T-helper 1 cell treated with Interleukin-12 subunit alpha and Interleukin-12 subunit beta and Interleukin-4 antibody, amounts not matched to agents 30 μg/mL and 1 μg/mL, for 36 hours (primary cell): Measurements from ENCODE around the gene HAUS7.

Experiments
- H3K27ac Mint-ChIP-seq: one replicate; pipeline ENCODE4 v1.8.0; 2021; ENCODE audit warnings: mild to moderate bottlenecking, mixed read lengths
- H3K27me3 Mint-ChIP-seq: one replicate; pipeline ENCODE4 v1.8.0; 2021; ENCODE audit warnings: low read depth, mixed read lengths
- H3K36me3 Mint-ChIP-seq: one replicate; pipeline ENCODE4 v1.8.0; 2021; ENCODE audit warnings: low read depth, mixed read lengths
- H3K4me1 Mint-ChIP-seq: one replicate; pipeline ENCODE4 v1.8.0; 2021; ENCODE audit warnings: low read depth, mixed read lengths
- H3K4me3 Mint-ChIP-seq: one replicate; pipeline ENCODE4 v1.8.0; 2021; ENCODE audit warnings: mild to moderate bottlenecking, moderate library complexity, mixed read lengths
- H3K9me3 Mint-ChIP-seq: one replicate; pipeline ENCODE4 v1.8.0; 2021; ENCODE audit warnings: mixed read lengths

Gene HAUS7

DNA sequence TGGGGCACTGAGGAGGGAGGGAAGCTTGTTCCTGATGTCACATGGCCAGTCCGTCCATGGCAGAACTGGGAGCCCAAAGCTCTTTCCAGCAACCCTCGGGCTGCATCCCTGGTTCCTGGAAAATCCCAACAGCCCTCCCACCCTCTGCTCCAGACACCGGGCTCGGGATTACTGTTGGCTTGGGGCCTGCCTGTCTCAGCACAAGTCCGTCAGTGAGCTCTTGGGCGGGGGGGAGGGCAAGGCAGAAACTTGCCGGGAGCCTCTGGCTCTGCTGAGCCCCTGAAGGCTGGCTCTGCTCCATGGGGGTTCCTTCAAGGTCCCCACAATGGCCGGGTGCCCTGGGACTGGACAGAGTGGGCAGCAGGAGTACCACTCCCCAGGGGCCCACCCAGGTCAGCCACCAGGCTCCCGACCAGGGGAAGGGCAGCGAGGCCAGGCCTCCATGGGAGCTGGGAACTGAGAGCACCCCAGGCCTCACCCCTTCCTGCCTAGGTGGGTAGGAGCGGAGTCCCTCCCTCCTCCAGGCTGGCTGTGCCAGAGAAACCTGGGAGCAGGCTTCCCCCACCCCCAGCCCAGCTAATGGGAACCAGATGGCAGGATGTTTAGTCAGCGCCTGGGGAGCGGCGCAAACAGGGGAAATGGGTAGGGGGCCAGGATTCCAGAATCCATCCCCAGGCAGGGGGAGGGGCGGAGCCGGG is 6.4 kb upstream of the HAUS7 start:
- H3K9me3 Mint-ChIP-seq, result no peaks in the 10 kb centered on the region
- no peaks in the 10 kb centered on the region for H3K36me3 Mint-ChIP-seq

DNA sequence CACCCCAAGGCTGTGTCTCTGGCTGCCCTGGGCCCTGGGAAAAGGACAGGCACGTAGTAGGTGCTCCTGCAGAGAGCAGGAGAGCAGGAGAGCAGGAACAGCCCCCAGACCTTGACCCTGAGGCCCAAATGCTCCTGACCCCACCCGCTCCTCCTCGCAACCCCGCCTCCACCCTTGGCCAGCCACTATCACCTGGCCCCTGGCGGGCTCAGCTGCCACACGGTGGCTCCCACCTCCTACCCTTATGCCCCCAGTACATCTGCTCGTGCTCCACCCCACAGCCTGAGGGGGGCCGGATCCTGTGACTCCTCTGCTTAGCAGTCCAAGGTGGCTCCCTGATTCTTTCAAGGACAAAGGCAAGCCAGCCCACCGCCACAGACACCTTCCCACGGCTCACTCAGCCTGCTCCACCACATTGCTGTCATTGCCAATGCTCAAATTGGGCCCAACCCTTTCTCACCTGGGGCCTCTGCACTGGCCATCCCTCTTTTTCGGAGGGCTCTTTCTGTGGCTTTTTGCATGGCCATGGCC is 5.4 kb upstream of the HAUS7 start:
- Mint-ChIP-seq H3K27ac (no peak overlapping the region), H3K4me3 (no peak overlapping the region), H3K4me1 (peaks cover 3% of the 10 kb centered on the region), H3K27me3 (peaks cover 8% of the 10 kb centered on the region), H3K36me3 (no peaks in the 10 kb centered on the region), H3K9me3 (no peaks in the 10 kb centered on the region)

More for the DNA sequence above, 6.4 kb upstream of the HAUS7 start:
- no peak overlapping the region for H3K27ac Mint-ChIP-seq
- H3K4me1 Mint-ChIP-seq, result no peaks in the 10 kb centered on the region
- H3K27me3 Mint-ChIP-seq, result peaks cover 8% of the 10 kb centered on the region
- no peak overlapping the region for H3K4me3 Mint-ChIP-seq

DNA sequence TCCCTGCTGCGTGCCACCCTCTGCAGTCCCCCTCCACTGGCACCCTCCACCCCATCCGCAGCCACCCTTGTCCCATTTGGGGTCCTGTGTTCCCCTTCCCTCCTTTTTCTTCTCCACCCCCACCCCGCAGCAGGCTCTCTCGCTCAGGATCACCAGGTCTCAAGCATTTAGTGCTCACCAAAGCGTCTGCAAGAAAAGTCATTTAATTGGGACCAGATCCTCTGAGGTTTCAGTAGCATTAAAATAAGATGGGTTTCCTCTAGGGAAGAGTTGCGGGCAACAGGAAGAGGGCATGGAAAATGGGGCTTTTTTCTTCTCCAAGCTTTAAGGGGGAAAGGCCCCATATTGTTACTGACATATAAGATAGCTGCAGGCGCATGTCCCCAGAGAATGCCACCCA is 4.9 kb upstream of the HAUS7 start:
- no peaks in the 10 kb centered on the region for H3K9me3 Mint-ChIP-seq
- H3K4me3 Mint-ChIP-seq, result no peak overlapping the region
- H3K27me3 Mint-ChIP-seq, result peaks cover 8% of the 10 kb centered on the region
- H3K4me1 Mint-ChIP-seq, result peaks cover 3% of the 10 kb centered on the region
- no peak overlapping the region for H3K27ac Mint-ChIP-seq
- H3K36me3 Mint-ChIP-seq, result no peaks in the 10 kb centered on the region

DNA sequence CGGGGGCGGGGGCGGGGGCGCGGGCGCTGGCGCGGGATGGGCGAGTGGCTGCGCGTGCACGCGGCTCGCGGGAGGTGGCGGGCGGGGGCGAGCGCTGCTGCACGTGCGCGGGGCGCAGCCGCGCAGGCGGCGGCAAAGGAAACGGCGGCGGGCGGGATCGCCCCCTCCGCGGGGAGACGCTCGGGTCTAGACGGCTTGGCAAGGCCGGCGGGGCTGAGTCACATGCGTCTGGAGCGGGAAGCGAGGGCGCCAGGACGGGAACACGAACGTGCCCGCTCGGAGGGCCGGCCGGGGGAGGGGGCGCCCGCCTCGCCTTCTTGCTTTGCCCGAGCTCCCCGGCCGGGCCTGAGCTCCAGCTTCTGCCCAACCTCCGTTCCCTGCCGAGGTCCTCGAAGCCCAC is 4.3 kb upstream of the HAUS7 start:
- Mint-ChIP-seq H3K27ac (no peak overlapping the region), H3K27me3 (peaks cover 8% of the 10 kb centered on the region), H3K9me3 (no peaks in the 10 kb centered on the region), H3K4me3 (no peak overlapping the region), H3K36me3 (no peaks in the 10 kb centered on the region), H3K4me1 (peaks cover 3% of the 10 kb centered on the region)

- Mint-ChIP-seq H3K9me3 (no peaks in the 10 kb centered on the region), H3K4me3 (no peak overlapping the region), H3K27me3 (peaks cover 8% of the 10 kb centered on the region), H3K27ac (no peak overlapping the region), H3K4me1 (peaks cover 5% of the 10 kb centered on the region), H3K36me3 (no peaks in the 10 kb centered on the region)
Observed at GRCh38 chrX:153474266-153474665, 3.9 kb upstream of the HAUS7 start.

- H3K27me3 Mint-ChIP-seq, result peaks cover 8% of the 10 kb centered on the region
- H3K9me3 Mint-ChIP-seq, result no peaks in the 10 kb centered on the region
- no peak overlapping the region for H3K4me3 Mint-ChIP-seq
- H3K36me3 Mint-ChIP-seq, result no peaks in the 10 kb centered on the region
- H3K4me1 Mint-ChIP-seq, result peaks cover 5% of the 10 kb centered on the region
- no peak overlapping the region for H3K27ac Mint-ChIP-seq
Observed at GRCh38 chrX:153473126-153473525, 2.8 kb upstream of the HAUS7 start.

- H3K36me3 Mint-ChIP-seq, result no peaks in the 10 kb centered on the region
- H3K4me3 Mint-ChIP-seq, result no peak overlapping the region
- no peaks in the 10 kb centered on the region for H3K9me3 Mint-ChIP-seq
- no peak overlapping the region for H3K27ac Mint-ChIP-seq
- H3K4me1 Mint-ChIP-seq, result peaks cover 5% of the 10 kb centered on the region
- H3K27me3 Mint-ChIP-seq, result peaks cover 8% of the 10 kb centered on the region
Observed at GRCh38 chrX:153471663-153472280, 1.4 kb upstream of the HAUS7 start.

DNA sequence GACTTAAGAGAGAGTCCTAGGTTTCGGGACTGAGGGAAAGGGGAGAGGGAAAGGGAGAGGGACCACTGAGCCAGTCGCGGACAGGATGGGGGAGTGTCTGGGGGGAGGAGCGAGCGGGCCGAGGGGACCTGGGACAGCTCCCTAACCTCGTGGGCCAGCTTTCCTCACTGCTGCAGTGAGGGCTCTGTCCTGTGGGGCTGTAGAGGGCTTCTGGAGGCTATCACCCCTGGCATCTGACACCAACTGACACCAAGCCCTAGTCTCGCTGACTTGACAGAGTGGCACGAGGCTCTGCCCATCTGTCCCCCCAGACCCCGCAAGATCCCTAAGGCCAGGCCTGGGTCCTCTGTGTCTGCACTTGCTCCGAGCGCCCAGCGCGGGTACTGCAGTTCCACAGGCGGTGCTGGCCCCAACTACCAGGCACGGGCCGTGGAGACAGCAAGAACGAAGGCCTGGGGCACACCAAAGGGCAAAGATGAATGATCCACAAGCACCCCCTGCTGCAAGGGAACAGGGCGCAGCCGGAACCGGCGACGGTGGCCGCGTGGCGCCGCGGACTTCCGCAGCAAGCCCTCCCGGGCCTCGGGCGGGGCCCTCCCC is 465 bp downstream of the HAUS7 start:
- H3K4me3 Mint-ChIP-seq, result peak overlapping the region; percentile 82
- H3K27me3 Mint-ChIP-seq, result peaks cover 3% of the 10 kb centered on the region
- H3K36me3 Mint-ChIP-seq, result no peaks in the 10 kb centered on the region
- peaks cover 5% of the 10 kb centered on the region for H3K4me1 Mint-ChIP-seq
- peak overlapping the region; percentile 73 for H3K27ac Mint-ChIP-seq
- H3K9me3 Mint-ChIP-seq, result no peaks in the 10 kb centered on the region

- Mint-ChIP-seq H3K9me3 (no peaks in the 10 kb centered on the region), H3K4me1 (peaks cover 5% of the 10 kb centered on the region), H3K27ac (no peak overlapping the region), H3K36me3 (no peaks in the 10 kb centered on the region), H3K27me3 (no peaks in the 10 kb centered on the region), H3K4me3 (peak overlapping the region; percentile 10)
Observed at GRCh38 chrX:153468008-153468580, 2.3 kb downstream of the HAUS7 start.

DNA sequence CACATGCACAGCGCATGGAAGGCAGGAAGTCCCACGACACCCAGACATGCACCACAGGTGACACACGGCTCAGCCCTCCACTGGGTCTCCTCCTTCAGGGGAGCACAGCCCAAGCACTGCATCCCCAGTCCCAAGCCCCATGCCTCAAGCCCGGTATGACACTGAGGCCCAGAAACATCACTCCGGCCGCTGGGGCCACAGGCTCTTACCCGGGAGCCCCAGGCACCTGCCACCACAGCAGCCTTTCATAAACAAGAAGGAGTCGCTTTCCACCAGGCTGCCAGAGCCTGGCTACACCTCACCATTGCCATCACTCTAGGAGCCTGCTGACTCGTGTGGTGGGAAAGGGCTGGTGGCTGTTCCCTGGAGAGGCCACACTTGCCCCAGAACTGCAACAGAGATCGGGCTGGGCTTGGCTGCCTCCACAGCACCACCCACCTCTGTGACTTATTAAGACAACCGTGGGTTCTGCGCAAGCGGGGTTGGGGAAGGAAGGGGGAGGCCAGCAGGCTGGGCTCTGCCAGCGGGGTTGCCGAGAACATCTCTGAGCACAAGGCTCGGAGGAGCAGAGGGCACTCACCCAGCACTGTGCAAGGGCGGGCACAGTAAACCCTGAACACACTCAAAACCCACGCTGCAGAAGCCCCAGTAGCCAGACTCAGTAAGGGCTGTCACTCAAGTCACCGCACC is 4.5 kb downstream of the HAUS7 start:
- no peak overlapping the region for H3K4me3 Mint-ChIP-seq
- peaks cover 2% of the 10 kb centered on the region for H3K4me1 Mint-ChIP-seq
- no peaks in the 10 kb centered on the region for H3K9me3 Mint-ChIP-seq
- no peak overlapping the region for H3K27ac Mint-ChIP-seq
- H3K27me3 Mint-ChIP-seq, result no peaks in the 10 kb centered on the region
- H3K36me3 Mint-ChIP-seq, result peaks cover 1% of the 10 kb centered on the region

DNA sequence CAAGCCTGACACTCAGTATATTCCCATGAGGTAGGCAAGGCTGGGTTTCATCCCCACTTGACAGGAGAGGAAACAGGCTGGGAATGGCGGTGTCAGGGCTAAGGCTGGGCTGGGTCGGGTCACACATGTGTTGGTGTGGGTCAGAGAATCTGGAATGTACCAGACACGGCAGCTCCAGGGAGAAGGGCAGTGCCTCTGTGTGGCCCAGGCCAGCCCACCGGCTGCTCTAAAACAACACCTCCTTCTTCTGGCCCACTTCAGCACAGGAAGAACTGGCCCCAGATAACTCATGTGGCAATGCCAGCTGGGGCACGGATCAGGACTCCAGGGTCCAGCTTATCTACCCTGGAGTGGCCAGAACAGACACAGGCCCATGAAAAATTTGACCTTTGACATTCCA is 6.3 kb downstream of the HAUS7 start:
- Mint-ChIP-seq H3K36me3 (peaks cover 5% of the 10 kb centered on the region), H3K4me3 (no peak overlapping the region), H3K9me3 (no peaks in the 10 kb centered on the region), H3K4me1 (no peaks in the 10 kb centered on the region), H3K27me3 (no peaks in the 10 kb centered on the region), H3K27ac (no peak overlapping the region)

- Mint-ChIP-seq H3K36me3 (peaks cover 8% of the 10 kb centered on the region), H3K9me3 (no peaks in the 10 kb centered on the region), H3K4me3 (no peak overlapping the region), H3K27ac (no peak overlapping the region), H3K27me3 (no peaks in the 10 kb centered on the region), H3K4me1 (no peaks in the 10 kb centered on the region)
Observed at GRCh38 chrX:153463556-153463955, 6.8 kb downstream of the HAUS7 start.

GRCh38 chrX:153463031-153463430 is 7.3 kb downstream of the HAUS7 start:
- no peak overlapping the region for H3K27ac Mint-ChIP-seq
- H3K9me3 Mint-ChIP-seq, result no peaks in the 10 kb centered on the region
- H3K27me3 Mint-ChIP-seq, result no peaks in the 10 kb centered on the region
- no peak overlapping the region for H3K4me3 Mint-ChIP-seq
- H3K4me1 Mint-ChIP-seq, result no peaks in the 10 kb centered on the region
- peaks cover 8% of the 10 kb centered on the region for H3K36me3 Mint-ChIP-seq

GRCh38 chrX:153462291-153462690 is 8.1 kb downstream of the HAUS7 start:
- H3K36me3 Mint-ChIP-seq, result peaks cover 8% of the 10 kb centered on the region

More at GRCh38 chrX:153462291-153462690, 8.1 kb downstream of the HAUS7 start:
- Mint-ChIP-seq H3K4me1 (no peaks in the 10 kb centered on the region), H3K4me3 (no peak overlapping the region), H3K27me3 (no peaks in the 10 kb centered on the region), H3K9me3 (no peaks in the 10 kb centered on the region), H3K27ac (no peak overlapping the region)
